ENCODE results near the gene MCOLN1. TPM values are rescaled to one million over a fixed set of nuclear protein-coding genes. Genes with fewer than 3 reads are reported as not detected.

MCOLN1 gene
- total RNA-seq, 1 donor from 2014 or later, result 16.5 TPM

Other genes with a start within 250 kb of the MCOLN1 start
- 67.5 and 69.2 TPM in 2 replicates for gene INSR, start 228.2 kb upstream of the MCOLN1 start, total RNA-seq
- 53.4 and 60.8 TPM in 2 replicates for gene ARHGEF18, start 173.7 kb upstream of the MCOLN1 start, total RNA-seq
- 5.5 and 6.1 TPM in 2 replicates for gene PEX11G, start 33.6 kb upstream of the MCOLN1 start, total RNA-seq
- gene ZNF358, start 6.5 kb upstream of the MCOLN1 start, total RNA-seq, result 78.0 and 86.1 TPM in 2 replicates
- 131 and 140 TPM in 2 replicates for gene PNPLA6, start 13.1 kb downstream of the MCOLN1 start, total RNA-seq
- 103 and 115 TPM in 2 replicates for gene CAMSAP3, start 73.2 kb downstream of the MCOLN1 start, total RNA-seq
- 38.8 and 40.3 TPM in 2 replicates for gene XAB2, start 106.9 kb downstream of the MCOLN1 start, total RNA-seq
- 150 and 184 TPM in 2 replicates for gene PET100, start 107.2 kb downstream of the MCOLN1 start, total RNA-seq
- 1.0 and 2.0 TPM in 2 replicates for gene PCP2, start 111.1 kb downstream of the MCOLN1 start, total RNA-seq
- 141 and 143 TPM in 2 replicates for gene STXBP2, start 114.5 kb downstream of the MCOLN1 start, total RNA-seq
- gene RETN, start 146.4 kb downstream of the MCOLN1 start, total RNA-seq, result not detected in 2 replicates
- gene MCEMP1, start 154.5 kb downstream of the MCOLN1 start, total RNA-seq, result not detected in 2 replicates
- 71.5 and 88.8 TPM in 2 replicates for gene TRAPPC5, start 158.2 kb downstream of the MCOLN1 start, total RNA-seq
- not detected in 2 replicates for gene FCER2, start 179.5 kb downstream of the MCOLN1 start, total RNA-seq
- not detected in 2 replicates for gene CLEC4G, start 209.5 kb downstream of the MCOLN1 start, total RNA-seq
- not detected in 2 replicates for gene CD209, start 224.9 kb downstream of the MCOLN1 start, total RNA-seq
- gene CLEC4M, start 240.6 kb downstream of the MCOLN1 start, total RNA-seq, result 0.36 and 0.42 TPM in 2 replicates

Measured in progenitor cell of endocrine pancreas (in vitro differentiated cells).